ENCODE results near the gene SGSM2.

- TF ChIP-seq CTCF (optimal IDR thresholded peaks at IDR 0.05 in 1 of 3, IDR thresholded peaks at IDR 0.05 in 1 of 3, conservative IDR thresholded peaks at IDR 0.05 in 1 of 3; ENCODE audit: extremely low read depth in 1 of 3, insufficient read depth in 2 of 3, low read length in 3 of 3), result no peak
- TF ChIP-seq EZH2 (IDR thresholded peaks at IDR 0.05; ENCODE audit: low read length), result no peak
These were observed 77.8 kb downstream of the SGSM2 start for GRCh38 chr17:2415081-2415480.

All from keratinocyte (primary cell).